Inflammatory macrophage (primary cell): ENCODE results near the gene PLOD1.
"Not testable (repeated sequence)": the region's sequence is repeated elsewhere in the genome, so short reads cannot be mapped to it uniquely, and the experiment has no call there.

Source experiments
- DNase-seq, 2 donors: peaks; one replicate each; pipeline ENCODE4 v3.0.0-alpha.2; 2020 to 2022

Gene PLOD1

GRCh38 chr1:12008355-12008754, 73.8 kb downstream of the PLOD1 start:
- DNase-seq = not testable (repeated sequence)

GRCh38 chr1:12009318-12009947, 74.9 kb downstream of the PLOD1 start:
- no peak for DNase-seq

GRCh38 chr1:12010746-12011570, 76.4 kb downstream of the PLOD1 start:
- DNase-seq = no peak

GRCh38 chr1:12011998-12012397, 77.5 kb downstream of the PLOD1 start:
- no peak for DNase-seq

- no peak for DNase-seq
These were observed 78.2 kb downstream of the PLOD1 start for GRCh38 chr1:12012560-12013316.

- DNase-seq = no peak
These were observed 79.8 kb downstream of the PLOD1 start for GRCh38 chr1:12014141-12014991.

- DNase-seq = no peak
These were observed 80.5 kb downstream of the PLOD1 start for GRCh38 chr1:12015001-12015491.

GRCh38 chr1:12015499-12015898, 81.0 kb downstream of the PLOD1 start:
- DNase-seq = no peak

- no peak for DNase-seq
These were observed 81.7 kb downstream of the PLOD1 start for GRCh38 chr1:12016182-12016581.

GRCh38 chr1:12019858-12020509, 85.5 kb downstream of the PLOD1 start:
- DNase-seq = peak; percentile 85 to 92

- no peak for DNase-seq
These were observed 87.1 kb downstream of the PLOD1 start for GRCh38 chr1:12021616-12022015.

GRCh38 chr1:12022036-12022435, 87.5 kb downstream of the PLOD1 start:
- DNase-seq = no peak
